ENCODE data around the gene CACNA1C.

CACNA1C gene

GRCh38 chr12:2035431-2036055, 17.2 kb upstream of the CACNA1C start:
- no peak for DNase-seq

- DNase-seq, result no peak
Observed at GRCh38 chr12:2039034-2039433, 13.8 kb upstream of the CACNA1C start.

DNA sequence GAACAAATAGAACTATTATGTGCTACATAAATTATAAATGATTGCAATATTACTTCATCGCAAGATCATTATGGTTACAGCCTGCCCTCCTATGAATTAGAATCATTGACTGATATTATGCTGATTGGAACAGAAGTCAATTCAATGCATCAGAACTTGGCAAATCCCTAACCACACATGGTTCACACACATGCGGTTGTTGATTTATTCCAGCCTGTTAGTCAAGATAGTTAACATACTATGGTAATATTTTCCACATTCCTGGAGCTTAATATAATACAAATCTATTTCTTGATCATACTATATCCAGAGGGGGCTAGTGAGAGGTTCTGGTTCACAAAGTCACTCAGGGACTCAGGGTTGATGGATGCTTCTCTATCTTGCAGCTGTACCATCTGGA, 9.7 kb upstream of the CACNA1C start:
- no peak for DNase-seq

DNA sequence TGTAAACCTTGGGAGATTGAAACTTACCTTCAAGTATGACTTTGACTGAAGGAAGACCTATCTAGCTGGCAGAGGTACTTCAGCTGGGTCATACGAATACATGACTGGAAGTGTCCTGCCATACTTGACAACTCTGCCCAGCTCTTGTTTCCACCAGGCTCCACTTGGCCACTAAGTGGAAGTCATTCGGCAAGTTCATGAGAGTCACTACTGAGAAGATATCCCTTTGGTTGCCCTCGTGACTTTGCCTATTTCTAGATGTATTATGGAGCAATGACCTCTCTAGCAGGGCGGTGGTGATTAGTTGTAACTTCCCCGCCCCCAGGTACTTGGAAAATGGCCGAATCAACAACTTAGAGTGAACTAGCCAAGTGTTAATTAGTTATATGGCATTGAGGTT, 8.6 kb upstream of the CACNA1C start:
- DNase-seq, result no peak

DNA sequence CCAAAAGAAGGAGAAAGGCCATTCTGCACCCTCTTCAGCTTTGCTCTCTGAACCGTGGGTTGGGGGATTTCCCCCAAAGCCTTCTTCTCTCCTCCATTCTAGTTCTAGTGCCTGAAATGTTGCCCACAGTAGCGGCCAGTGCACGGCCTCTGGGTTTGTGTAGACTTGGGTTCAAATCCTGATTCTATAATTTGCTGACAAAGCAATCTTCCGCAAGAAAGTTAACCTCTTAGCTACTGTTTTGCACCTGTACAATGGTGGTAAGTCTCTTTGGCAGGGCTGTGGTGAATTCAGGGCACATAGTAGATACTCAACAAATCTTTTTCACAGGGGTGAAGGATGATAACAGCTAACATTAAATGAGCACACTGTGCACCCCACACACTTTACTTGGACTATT, 5.8 kb upstream of the CACNA1C start:
- DNase-seq, result no peak

DNA sequence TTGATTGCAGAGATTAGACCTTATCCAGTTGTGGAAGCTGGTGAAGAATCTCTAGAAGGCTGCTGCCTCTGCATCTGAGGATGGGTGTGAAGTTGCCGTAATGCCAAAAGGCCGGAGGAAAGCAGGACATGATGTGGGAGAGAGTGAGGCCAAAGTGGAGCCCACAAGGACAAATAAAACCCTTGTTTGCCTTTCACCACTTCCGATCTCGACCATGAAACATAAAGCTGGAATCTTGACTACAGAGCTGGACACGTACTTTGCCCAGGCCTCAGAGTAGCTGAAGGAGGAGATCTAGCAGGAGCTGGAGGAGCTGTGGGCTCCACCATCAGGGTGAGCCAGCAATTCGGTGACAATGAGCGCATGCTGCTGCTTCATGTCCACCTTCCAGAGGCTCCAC, 5.0 kb upstream of the CACNA1C start:
- DNase-seq, result no peak

DNA sequence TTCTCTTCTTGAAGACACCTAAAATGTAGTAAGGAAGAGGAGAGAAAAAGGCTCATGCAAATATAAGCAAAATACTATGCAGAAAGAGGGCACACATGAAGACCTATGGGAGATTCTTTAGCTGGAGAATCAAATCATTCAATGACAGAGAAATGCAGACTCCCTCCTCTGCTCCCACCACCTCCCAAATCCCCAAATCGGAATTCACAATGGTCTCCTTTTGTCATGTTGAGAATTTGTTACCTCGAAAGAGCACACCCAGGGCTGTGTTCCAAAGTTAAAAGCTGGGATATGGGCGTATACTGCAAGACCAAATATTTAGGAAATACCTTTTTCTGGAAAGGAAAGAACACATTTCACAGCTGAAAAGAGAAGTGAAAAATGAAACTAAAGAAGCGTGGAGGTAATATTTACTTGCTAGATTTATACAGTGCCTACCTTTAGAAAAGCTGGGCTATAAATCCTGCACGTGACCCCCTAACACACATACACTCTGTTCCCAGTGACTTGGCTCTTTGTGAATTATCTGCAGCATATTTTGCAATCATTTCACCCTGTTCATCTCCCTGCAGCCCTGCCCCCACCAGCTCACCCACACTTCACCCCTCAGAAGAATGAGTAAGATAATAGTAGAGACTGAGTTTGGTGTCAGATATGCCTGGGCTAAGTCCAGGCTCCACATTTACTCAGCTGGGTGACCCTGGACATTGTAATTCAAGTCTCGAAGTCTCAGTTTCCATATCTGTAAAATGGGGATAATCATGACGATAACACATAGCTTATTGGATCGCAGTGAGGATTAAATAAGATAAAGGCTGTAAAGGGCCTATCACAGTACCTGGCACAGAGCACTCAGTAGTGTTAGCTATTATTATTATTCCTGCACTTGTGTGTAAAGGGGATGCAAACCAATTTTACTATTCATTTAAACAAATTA, 2.9 kb upstream of the CACNA1C start:
- DNase-seq, result no peak

- DNase-seq, result no peak
Observed at GRCh38 chr12:2051700-2052621, 826 bp upstream of the CACNA1C start.

GRCh38 chr12:2053691-2054090, 904 bp downstream of the CACNA1C start:
- no peak for DNase-seq

GRCh38 chr12:2054091-2055018, 1.6 kb downstream of the CACNA1C start:
- DNase-seq, result no peak

GRCh38 chr12:2057041-2057794, 4.4 kb downstream of the CACNA1C start:
- DNase-seq, result peak; percentile 61

GRCh38 chr12:2057795-2058408, 5.1 kb downstream of the CACNA1C start:
- no peak for DNase-seq

GRCh38 chr12:2058837-2059236, 6.0 kb downstream of the CACNA1C start:
- no peak for DNase-seq

DNA sequence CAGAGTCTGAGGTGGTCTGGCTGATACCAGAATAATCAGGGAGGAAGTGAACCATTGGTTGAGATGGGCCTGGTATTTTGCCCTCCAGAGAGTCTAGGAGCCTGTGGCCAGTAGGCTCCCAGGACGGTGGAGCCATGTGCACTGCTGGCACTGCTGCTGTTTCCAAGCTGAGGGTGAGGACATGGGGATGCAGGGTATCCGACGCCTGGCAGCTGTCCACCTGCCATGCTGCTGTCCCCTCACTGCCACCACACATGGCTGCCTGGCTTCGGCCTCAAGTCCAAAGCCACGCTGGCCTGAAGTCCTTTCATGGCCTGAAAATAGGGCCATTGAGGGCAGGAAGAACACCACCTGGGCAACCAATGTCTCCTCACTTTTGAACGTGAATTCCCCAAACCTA, 8.6 kb downstream of the CACNA1C start:
- no peak for DNase-seq

DNA sequence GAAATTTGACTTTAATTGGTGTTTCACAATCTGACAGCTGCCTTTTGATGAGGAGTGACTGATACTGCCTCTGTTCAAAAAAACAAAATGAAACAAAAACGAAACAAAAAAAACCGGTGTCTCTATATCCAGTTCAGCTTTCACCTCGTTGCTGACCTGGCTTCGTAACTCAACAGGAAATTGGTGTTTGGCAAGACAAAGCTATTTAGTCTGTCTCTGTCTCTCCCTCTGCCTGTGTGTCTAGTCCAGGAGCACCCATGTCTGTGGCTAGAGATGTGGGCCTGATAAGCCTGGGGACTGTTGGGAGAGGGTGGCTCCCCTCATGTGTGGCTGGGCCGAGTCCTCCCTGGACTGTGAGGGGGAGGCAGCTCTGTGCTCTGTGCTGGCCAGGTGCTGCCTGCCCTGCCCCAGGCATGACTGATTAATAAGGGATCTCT, 11.3 kb downstream of the CACNA1C start:
- DNase-seq, result peak; percentile 18

GRCh38 chr12:2068653-2069052, 15.9 kb downstream of the CACNA1C start:
- DNase-seq, result no peak

GRCh38 chr12:2070440-2071045, 17.8 kb downstream of the CACNA1C start:
- DNase-seq, result no peak

DNA sequence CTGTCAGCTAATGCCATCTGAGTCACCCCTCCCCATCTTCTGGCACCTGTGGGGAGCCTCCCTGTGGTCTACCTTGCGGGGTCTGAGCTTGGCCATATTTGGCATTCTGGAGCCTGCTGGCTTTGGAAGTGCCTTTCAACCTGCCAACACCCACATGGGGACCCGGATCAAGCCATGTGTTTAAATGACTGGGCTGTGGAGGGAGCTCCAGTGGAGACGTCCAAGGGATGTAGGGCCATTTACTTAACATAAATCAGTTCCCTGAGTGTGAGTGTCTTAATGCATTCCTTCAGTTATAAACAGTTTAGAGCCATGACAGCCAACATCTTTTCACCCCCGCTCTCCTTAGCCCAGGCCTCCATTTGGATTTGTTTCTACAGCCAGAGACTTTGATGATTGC, 22.0 kb downstream of the CACNA1C start:
- DNase-seq, result no peak

DNA sequence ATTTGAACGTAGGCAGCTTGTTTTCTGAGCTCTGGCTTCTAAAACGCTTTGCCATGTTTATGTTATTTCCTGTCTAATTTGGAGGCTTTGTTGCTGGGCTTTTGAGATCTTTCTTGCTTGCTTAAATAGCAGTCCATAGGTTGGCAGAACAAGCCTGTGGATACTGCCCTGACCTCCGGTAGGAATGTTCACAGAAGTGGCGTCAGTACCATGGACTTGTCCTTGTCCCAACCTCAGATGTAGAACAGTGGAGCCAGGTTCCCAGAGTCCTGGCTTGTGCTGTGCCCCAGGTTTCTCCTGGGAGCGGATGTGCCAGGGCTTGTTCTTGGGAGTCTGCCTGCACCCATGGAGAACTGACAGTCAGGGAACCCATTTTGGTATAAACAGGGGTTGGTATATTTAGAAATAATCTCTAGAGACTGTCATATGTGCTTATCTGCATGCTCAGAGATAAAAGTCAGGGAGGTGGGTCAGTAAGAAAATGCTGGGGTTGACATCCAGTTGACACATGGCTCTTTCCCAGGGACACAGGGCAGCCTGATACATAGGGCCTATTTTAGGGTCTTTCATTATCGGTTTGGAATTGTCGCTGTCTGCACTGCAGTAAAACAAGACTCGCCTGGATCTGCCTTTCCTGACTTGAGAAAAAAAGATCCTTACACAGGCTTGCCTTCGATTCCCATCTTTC, 22.9 kb downstream of the CACNA1C start:
- DNase-seq, result no peak

DNA sequence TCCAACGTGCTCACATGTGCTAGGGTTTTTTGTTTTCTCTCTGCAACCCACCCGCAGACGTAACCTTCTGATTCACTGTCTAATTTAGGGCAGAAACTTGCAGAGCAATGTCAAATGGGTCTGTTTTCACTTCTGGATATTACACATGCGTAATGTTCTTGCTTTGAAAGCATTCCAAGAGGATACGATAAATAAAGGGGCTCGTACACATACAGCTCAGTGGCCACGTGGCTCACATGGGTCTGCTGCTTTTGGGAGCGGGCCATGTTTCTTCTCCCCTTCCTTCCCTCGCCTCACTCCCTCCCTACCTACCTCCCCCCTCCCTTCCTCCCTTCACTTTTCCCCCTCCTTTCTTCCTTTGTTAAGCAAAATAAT, 23.4 kb downstream of the CACNA1C start:
- DNase-seq, result no peak
